HG03045 (cell line): ENCODE data around the gene C1R.

ENCODE experiments used
- ATAC-seq: cut with Tn5 transposase; IDR thresholded peaks from one replicate; pipeline ENCODE4 v1.9.1; 2021; ENCODE audit warnings: mild to moderate bottlenecking, moderate library complexity; ENCODE audit not compliant: unreplicated experiment

Gene C1R

GRCh38 chr12:7092229-7092985 lies at the start of gene C1R:
C1R (minus strand) TSS chr12:7092445; CDS start chr12:7092388, 57 bp downstream.
- ATAC-seq, result no peak

DNA sequence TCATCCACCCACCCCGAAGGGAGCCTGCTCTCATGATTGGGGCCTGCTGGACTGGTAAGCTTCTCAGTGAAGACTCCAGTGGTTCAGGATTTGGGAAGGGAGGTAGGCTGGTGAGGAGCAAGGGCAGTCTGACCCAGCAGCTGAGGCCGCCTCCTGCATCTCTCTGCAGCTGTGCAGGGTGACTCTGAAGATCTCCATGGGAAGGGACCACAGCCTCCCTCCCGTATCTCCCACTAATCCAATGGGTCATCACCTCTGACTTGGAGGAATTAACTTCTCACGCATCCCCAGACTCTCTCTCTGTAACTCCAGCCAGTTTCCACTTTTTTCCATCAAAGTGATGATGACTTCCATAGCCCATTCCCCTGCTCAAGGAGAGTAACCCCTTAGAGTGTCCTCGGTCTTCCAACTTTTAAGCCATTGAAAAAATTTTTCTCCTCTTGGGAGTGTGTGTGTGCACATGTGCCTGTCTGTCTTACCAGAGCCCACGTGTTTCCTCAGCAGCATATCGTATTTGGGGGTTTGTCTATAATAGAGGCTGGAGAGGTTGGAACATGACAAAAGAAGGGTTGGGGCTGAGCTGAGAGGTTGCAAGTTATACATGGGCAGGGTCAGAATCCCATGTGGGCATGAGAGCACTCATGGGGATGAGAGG lies 49.2 kb upstream of the C1R start:
- ATAC-seq, result no peak

GRCh38 chr12:7139200-7139599 lies 47.0 kb upstream of the C1R start:
- ATAC-seq, result no peak

DNA sequence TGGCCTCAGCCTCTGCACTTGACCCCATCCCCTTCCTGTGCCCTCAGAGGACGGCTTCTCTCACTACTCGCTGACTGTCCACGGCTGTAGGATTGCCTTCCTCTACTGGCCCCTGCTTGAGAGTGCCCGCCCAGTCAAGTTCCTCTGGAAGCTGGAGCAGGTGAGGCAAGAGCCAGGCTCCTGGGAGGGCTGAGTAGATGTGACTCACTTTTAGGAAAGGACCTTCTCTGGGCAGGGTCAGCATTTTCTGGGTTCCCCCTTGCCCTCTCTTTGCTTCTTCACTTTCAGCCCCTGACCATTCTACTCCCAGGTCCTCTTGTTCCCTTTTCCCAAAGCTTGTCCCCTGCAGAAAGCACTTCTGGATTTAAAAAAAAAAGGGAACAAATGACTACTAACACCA lies 45.7 kb upstream of the C1R start:
- ATAC-seq, result no peak

- ATAC-seq, result no peak
These were observed 44.4 kb upstream of the C1R start for GRCh38 chr12:7136676-7137075.

DNA sequence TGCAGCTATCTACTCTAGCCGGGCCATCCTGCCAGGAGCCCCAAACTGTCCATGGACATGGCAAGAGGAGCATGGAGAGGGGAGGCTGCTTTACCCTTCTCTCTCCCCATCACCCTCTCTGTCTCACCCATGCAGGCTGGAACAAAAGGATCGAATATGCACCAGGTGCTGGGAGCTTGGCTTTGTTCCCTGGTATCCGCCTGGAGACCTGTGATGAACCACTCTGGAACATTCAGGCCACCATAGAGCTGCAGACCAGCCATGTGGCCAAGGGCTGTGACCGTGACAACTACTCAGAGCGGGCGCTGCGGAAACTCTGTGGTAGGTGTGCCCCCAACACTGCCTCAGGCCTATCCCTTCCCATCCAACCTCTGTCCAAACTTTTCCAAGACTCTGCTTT lies 43.8 kb upstream of the C1R start:
- ATAC-seq, result no peak

GRCh38 chr12:7134396-7135166 lies 42.3 kb upstream of the C1R start:
- no peak for ATAC-seq

DNA sequence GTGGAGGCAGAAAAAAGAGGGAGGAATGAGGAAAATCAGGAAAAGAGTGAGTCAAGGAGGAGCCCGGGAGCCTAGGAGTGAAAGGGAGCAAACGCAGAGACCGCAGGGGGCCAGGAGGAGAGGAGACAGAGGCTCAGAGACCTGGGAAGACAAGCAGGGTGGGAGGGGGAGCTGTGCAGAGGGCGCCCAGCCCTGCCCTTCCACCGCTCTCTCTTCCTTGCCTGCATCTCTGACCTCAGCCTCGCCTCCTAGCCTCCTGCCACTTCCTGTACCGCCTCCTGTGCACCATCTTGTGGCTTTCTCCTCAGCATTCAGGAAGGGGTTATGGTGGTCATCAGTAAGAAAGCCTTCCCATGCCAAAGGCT lies 39.2 kb upstream of the C1R start:
- no peak for ATAC-seq

DNA sequence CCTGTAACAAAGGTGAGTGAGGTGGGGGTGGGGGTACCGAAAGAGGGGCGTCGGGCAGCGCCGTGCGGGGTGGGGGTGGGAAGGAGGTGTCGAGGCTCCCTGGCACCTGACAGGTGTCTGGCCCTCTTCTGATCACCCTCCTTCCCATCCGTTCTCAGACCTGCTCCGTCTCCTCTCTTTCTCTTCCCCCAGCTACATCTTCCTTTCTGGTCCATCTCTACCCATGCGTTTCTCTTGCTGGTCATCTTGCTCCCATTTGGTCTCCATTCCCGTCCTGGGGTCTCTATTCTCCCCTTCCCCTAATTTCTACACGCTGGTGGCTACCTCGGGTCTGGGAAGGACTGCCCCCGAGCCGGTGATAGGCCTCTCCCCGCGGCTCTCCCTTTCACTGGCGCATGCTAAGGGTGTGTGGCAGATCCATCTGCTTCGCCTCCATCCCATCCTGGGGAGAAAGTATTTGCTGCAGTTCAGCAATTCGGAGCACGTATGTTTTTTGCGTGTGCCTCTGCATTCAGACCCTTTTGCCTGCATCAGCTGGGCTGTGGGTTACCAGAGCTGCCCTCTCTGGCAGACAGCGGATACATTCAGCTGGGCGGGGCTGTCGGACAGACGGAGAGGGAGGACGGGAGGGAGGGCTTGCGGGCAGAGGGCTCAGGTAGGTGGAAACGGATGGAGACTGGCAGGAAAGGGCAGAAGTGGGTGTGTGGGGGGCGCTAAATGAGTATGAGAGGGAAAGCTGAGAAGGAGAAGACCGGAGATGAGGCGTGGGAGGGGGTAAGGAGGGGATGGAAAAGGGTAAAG lies 38.7 kb upstream of the C1R start:
- peak; percentile 36 for ATAC-seq

DNA sequence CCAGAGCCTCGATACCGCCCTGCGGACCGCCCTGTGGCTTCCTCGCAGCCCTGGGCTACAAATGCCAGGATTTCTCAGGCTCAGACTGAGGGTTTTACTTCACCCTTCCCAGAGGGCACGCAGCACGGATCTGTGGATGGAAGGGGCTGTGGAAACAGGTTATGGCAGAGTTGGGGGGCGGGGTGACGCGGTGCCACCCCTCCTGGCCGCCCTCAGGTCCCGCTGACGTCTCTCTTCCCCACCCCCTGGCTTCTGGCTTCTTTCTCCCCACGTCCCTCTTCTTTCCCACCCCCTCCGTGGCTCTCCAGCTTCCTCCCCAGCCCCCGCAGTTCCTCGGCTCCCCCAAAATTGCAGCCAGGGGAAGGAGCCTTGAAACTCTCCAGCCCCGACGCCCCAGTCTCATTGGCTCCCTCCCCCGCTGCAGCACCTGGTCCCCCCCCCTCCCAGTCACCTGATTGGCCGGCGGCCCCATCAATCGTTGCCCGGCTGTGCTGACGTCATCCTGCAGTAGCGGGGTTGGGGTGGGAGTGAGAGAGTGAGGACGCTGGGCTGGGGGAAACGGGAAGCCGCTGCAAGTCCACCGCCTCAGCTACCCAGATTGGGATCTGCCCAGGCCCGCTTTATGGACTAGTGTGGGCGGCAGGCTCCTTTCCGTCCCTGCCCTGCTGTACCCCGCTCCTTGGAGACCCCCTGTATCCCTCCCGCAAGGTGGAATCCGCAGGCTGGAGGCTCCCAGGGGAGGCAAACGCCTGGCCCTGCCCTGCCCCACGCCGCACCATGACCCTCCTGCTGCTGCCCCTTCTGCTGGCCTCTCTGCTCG lies 37.8 kb upstream of the C1R start, which contains the start of gene CLSTN3:
Gene CLSTN3, plus strand, starts transcription at position 500 of the 820 bp plus-strand sequence. Its CDS starts 278 bp downstream, at position 778.
- peak; percentile 72 for ATAC-seq

DNA sequence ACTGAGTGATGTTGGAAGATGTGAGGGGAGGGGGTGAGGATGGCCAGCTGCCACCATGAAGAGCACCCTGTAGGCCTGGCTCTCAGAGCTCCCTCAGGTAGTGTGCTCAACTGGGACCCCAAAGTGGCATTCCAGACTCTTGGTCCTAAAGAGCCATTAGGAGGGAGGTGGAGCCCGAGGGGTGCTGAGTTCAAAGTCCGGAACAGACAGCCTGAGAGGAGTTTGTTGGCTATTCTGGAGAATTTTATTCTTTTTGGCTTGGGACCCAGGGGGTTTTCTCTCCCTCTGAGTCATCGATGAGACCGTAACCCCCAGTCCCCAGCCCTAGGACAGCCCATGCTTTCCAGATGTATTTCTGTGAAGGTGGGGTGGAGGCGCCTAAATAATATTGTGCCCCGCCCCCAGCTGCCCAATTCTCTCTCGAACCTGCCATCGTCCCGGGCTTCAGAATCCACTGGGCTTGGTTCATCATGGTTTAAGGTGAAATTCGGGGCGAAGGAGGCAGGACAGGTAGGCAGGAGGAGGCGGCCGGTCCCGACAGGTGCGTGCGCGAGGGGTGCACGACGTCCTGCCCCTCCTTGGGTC lies 37.1 kb upstream of the C1R start:
- ATAC-seq, result no peak

GRCh38 chr12:7128681-7129286 lies 36.5 kb upstream of the C1R start, which contains the start of gene RBP5:
RBP5 (minus strand) TSS chr12:7128889; CDS start chr12:7128775, 114 bp downstream.
- no peak for ATAC-seq

GRCh38 chr12:7127916-7128626 lies 35.8 kb upstream of the C1R start:
- no peak for ATAC-seq

DNA sequence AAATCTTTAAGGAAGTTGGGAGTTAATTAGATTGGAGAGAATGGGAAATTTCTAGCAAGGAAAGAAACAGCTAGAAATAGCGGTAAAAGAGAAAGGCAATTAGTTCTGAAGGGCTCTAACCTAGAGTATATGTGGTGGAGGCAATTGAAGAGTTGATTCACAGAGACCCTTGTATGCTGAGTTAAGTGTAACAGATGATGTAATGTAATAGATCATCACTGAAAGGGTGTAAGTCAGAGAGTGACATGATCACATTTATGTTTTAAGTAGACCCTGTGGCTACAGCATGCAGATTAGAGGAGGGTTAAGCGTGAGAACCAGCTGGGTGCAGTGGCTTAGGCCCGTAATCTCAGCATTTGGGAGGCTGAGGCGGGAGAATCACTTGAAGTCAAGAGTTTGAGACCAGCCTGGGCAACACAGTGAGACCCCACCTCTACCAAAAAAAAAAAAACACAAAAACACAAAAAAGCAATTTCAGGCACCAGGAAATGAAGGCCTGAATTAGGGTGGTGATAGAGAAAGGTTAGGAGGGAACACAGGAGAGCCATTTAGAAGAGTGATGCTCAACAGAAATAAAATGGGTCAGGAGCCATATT lies 33.5 kb upstream of the C1R start:
- no peak for ATAC-seq

DNA sequence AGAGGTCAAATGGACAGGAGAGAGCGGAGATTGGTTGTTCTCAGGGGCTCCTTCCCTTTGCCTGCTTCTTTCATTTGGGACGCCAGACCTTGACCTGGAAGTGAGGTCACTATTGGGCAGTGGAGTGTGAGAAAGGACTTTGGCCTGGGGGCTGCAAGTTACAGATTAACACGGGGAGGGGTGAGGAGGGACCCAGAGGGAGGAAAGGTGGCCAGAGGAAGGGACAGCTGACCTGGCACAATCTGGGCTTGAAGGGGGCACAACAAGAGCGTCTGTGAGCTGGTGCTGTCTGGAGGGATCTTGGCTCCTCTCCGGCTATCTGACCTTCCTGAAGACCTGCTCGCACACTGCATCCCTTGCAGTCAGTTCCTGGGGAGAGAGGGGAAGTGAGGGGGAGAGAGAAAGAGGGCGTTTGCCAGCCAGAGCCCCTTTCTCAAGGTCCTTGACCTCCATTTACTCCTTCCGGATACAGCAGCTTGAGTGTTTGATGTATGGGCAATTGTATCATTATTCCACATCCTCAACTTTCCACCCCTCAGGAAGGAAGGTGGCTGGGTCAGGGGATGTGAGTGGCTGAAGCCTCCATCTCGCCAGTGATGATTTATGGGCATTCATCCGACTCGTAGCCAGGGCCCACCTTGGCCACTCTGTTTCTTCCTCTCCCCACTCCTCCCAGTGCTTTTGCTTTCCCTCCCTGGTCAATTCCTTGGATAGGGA lies 31.7 kb upstream of the C1R start:
- ATAC-seq, result no peak

GRCh38 chr12:7122811-7123769 lies 30.8 kb upstream of the C1R start:
- ATAC-seq, result no peak
